ENCODE results near the gene DNAJB14. TPM values are rescaled to one million over a fixed set of nuclear protein-coding genes. Genes with fewer than 3 reads are reported as not detected.

The DNAJB14 gene
- total RNA-seq, 1 experiment from 2014 or later: 41.0 TPM

DNA sequence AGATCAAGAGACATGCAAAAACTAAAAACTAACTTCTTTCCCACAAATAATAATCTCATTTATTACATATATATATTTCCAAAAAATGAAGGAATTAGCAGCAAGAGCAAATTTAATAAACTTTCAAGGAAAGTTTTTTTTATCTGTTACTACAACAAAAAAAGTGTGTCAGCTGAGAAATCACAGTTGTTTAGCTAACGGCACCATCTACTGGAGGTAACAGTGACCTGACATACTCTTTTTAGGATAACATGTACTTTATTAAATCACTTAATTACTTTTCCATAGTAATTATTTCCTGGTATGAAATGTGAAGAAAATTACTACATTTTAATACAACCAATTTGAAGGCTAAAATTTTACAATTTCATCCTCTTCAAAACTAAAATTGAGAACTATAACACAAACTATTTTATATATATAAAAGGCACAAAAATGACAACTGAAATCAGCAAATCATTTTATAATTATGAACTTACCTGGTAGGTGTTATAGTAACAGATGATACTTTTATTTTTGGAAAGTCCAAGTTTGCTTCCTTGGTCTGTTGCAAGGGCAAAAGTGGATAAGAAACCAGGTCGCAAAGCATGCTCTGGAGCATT is 61.3 kb downstream of the DNAJB14 start:
- Mint-ChIP-seq H3K4me1 (no peaks in the 10 kb centered on the region), H3K36me3 (ENCODE audit: insufficient read depth in 1 of 3, low read depth in 3 of 3) (peaks cover 0 to 16% (median 12%) of the 10 kb centered on the region in 3 experiments; a peak in 5 of 7 replicates), H3K4me3 (no peak overlapping the region), H3K27me3 (ENCODE audit: low read depth) (no peaks in the 10 kb centered on the region), H3K9me3 (no peaks in the 10 kb centered on the region), H3K27ac (no peak overlapping the region)
- Histone ChIP-seq H4K8ac (replicated peaks; ENCODE audit: insufficient read length, low read depth, low read length) (no peak overlapping the region), H3K4me1 (ENCODE audit: insufficient read depth, low read length) (no peaks in the 10 kb centered on the region), H3K56ac (ENCODE audit: insufficient read length, low read depth, low read length) (no peak overlapping the region), H3T11ph (ENCODE audit: low read length) (no peak overlapping the region), H2BK12ac (ENCODE audit: insufficient read length, low read depth, low read length) (no peak overlapping the region), H3K79me2 (ENCODE audit: insufficient read depth, low read length) (no peaks in the 10 kb centered on the region), H3K9ac (ENCODE audit: extremely low read depth, insufficient read length, low read length) (no peak overlapping the region), H2AFZ (ENCODE audit: low read length) (no peak overlapping the region), H2AK5ac (ENCODE audit: insufficient read length, low read length) (no peak overlapping the region), H3K27me3 (ENCODE audit: insufficient read depth, low read length) (no peaks in the 10 kb centered on the region), H3K9me3 (ENCODE audit: control insufficient read depth, low read depth, low read length) (no peaks in the 10 kb centered on the region), H3K27ac (ENCODE audit: insufficient read length, low read depth, low read length) (no peak overlapping the region), H3K4me2 (ENCODE audit: insufficient read depth, insufficient read length, low read length) (no peak overlapping the region), H2BK120ac (ENCODE audit: low read depth, low read length, poor library complexity, severe bottlenecking) (no peak overlapping the region), H2BK5ac (ENCODE audit: insufficient read length, low read length) (no peak overlapping the region), H2BK20ac (ENCODE audit: low read depth, low read length, poor library complexity, severe bottlenecking) (no peak overlapping the region), H4K91ac (ENCODE audit: insufficient read length, low read depth, low read length) (no peak overlapping the region), H3K4ac (ENCODE audit: low read depth, low read length) (no peak overlapping the region), H3K23ac (ENCODE audit: insufficient read length, low read depth, low read length) (no peak overlapping the region), H4K5ac (ENCODE audit: insufficient read length, low read depth, low read length) (no peak overlapping the region), H2BK15ac (ENCODE audit: low read depth, low read length) (no peak overlapping the region), H4K20me1 (ENCODE audit: control insufficient read depth, insufficient read depth, insufficient read length) (no peaks in the 10 kb centered on the region), H3K23me2 (ENCODE audit: insufficient read length, low read depth, low read length, poor library complexity, severe bottlenecking) (no peaks in the 10 kb centered on the region), H3K18ac (ENCODE audit: insufficient read length, low read depth, low read length) (no peak overlapping the region), H3K14ac (ENCODE audit: insufficient read depth, low read length) (no peak overlapping the region), H3K79me1 (ENCODE audit: insufficient read depth, low read depth, low read length, poor library complexity, severe bottlenecking) (no peaks in the 10 kb centered on the region)
- no CpG with 5 or more reads among the region's 2 CpGs for WGBS (ENCODE audit: extremely low coverage, insufficient read length, low lambda C conversion rate)
- TF ChIP-seq, protein P1, sequence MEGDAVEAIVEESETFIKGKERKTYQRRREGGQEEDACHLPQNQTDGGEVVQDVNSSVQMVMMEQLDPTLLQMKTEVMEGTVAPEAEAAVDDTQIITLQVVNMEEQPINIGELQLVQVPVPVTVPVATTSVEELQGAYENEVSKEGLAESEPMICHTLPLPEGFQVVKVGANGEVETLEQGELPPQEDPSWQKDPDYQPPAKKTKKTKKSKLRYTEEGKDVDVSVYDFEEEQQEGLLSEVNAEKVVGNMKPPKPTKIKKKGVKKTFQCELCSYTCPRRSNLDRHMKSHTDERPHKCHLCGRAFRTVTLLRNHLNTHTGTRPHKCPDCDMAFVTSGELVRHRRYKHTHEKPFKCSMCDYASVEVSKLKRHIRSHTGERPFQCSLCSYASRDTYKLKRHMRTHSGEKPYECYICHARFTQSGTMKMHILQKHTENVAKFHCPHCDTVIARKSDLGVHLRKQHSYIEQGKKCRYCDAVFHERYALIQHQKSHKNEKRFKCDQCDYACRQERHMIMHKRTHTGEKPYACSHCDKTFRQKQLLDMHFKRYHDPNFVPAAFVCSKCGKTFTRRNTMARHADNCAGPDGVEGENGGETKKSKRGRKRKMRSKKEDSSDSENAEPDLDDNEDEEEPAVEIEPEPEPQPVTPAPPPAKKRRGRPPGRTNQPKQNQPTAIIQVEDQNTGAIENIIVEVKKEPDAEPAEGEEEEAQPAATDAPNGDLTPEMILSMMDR (conservative IDR thresholded peaks at IDR 0.05): peak; percentile 80
- DNase-seq: no peak
